PFSK-1 (cell line): ENCODE measurements around the gene TMED6.

ENCODE experiments used
- FOXP2 ChIP-seq: optimal IDR thresholded peaks from 2 replicates; pipeline ENCODE3; 2011; ENCODE audit warnings: borderline replicate concordance, control low read depth, inconsistent platforms; ENCODE audit not compliant: insufficient read depth; ENCODE audit errors: extremely low read length, extremely low read depth
- POLR2AphosphoS5 ChIP-seq: IDR thresholded peaks from 2 replicates; pipeline ENCODE4 v1.6.1; 2012; ENCODE audit warnings: low read depth, mild to moderate bottlenecking, control low read depth, low read length, moderate library complexity
- SIN3A ChIP-seq: IDR thresholded peaks from 2 replicates; pipeline ENCODE4 v1.6.1; 2012; ENCODE audit warnings: mild to moderate bottlenecking, low read length, moderate library complexity, borderline replicate concordance; ENCODE audit not compliant: insufficient read depth
- TAF1 ChIP-seq: IDR thresholded peaks from 2 replicates; pipeline ENCODE4 v1.6.1; 2012; ENCODE audit warnings: low read length, control low read depth, borderline replicate concordance; ENCODE audit not compliant: insufficient read depth
- TF ChIP-seq, protein P1 (sequence below), 2 experiments: IDR thresholded peaks; 2 replicates each; pipeline versions ENCODE4 v1.6.1 to v1.8.0; 2011 to 2012; ENCODE audit warnings: low read depth in 2 of 2, low read length in 2 of 2, control low read depth in 1 of 2, inconsistent platforms in 1 of 2, mild to moderate bottlenecking in 1 of 2, moderate library complexity in 1 of 2; ENCODE audit not compliant: insufficient read depth in 1 of 2

The TMED6 gene

DNA sequence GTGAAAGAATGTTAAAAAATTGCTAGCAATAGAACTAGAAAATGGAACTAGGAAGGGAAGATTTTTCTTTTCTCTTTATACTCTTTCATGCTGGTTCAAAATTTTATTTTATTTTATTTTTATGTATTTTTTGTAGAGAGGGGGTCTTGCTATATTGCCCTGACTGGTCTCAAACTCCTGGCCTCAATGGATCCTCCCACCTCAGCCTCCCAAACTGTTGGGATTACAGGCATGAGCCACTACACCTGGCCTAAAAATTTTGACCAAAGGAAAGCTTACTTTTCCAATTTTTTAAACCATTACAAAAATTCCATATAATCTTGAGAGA lies 44.2 kb upstream of the TMED6 start:
- no peak for TF ChIP-seq FOXP2
- TF ChIP-seq, protein P1, sequence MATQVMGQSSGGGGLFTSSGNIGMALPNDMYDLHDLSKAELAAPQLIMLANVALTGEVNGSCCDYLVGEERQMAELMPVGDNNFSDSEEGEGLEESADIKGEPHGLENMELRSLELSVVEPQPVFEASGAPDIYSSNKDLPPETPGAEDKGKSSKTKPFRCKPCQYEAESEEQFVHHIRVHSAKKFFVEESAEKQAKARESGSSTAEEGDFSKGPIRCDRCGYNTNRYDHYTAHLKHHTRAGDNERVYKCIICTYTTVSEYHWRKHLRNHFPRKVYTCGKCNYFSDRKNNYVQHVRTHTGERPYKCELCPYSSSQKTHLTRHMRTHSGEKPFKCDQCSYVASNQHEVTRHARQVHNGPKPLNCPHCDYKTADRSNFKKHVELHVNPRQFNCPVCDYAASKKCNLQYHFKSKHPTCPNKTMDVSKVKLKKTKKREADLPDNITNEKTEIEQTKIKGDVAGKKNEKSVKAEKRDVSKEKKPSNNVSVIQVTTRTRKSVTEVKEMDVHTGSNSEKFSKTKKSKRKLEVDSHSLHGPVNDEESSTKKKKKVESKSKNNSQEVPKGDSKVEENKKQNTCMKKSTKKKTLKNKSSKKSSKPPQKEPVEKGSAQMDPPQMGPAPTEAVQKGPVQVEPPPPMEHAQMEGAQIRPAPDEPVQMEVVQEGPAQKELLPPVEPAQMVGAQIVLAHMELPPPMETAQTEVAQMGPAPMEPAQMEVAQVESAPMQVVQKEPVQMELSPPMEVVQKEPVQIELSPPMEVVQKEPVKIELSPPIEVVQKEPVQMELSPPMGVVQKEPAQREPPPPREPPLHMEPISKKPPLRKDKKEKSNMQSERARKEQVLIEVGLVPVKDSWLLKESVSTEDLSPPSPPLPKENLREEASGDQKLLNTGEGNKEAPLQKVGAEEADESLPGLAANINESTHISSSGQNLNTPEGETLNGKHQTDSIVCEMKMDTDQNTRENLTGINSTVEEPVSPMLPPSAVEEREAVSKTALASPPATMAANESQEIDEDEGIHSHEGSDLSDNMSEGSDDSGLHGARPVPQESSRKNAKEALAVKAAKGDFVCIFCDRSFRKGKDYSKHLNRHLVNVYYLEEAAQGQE (IDR thresholded peaks at IDR 0.05; ENCODE audit: insufficient read depth in 1 of 2, low read depth in 2 of 2, low read length in 2 of 2) = no peak
- TF ChIP-seq TAF1 = no peak

DNA sequence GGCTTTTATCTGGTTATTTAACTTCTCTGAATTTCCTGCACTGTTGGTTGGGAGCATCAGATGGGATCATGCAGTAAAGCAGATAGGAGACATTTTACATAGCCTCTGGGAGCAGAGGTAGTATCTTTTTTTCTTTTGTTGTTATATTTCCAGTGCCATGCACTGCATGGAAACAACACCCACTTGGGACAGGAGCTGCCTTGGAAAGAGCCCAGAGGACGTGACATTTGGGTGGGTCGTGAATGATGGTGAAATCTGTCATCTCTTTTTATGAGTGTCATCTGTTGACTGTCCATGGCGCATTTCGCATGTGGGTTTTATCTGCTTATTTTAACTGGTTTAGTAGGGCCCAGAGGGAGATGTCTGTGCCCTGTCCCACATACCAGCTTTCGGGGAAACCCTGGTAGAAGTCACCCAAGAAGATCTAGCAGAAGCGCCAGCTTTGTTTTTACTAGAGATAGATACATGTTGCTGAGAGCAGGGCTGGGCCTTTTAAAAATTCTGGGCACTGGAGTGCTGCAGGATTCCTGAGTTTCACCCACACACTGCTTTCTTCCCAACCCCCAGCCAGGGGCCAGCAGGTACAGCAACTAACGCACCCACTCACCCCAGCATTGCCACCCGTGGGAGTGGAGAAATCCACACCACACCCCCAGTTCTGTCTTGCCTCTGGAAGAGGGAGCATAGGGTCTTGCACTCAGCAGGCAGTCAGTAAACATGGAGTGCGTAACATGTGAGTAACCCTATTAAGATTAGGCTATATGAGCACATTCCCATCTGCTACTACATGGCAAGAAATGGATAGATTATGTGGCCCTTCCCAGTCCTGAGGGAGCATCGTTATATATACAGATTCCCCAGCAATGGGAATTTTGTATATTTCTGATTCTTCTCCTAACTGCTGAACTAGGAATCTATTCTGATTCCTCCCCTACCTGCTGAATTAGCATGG lies 42.6 kb upstream of the TMED6 start:
- TF ChIP-seq POLR2AphosphoS5 (no peak), TAF1 (no peak), FOXP2 (no peak)

- TF ChIP-seq TAF1 (no peak), POLR2AphosphoS5 (no peak), SIN3A (no peak), FOXP2 (no peak)
- TF ChIP-seq, protein P1 (IDR thresholded peaks at IDR 0.05; ENCODE audit: insufficient read depth in 1 of 2, low read depth in 2 of 2, low read length in 2 of 2) = no peak
Observed at GRCh38 chr16:69386596-69386995, 35.0 kb upstream of the TMED6 start.

GRCh38 chr16:69384974-69385373 lies 33.4 kb upstream of the TMED6 start:
- TF ChIP-seq POLR2AphosphoS5 (no peak), FOXP2 (no peak), SIN3A (no peak), TAF1 (no peak)
- TF ChIP-seq, protein P1 (IDR thresholded peaks at IDR 0.05; ENCODE audit: insufficient read depth in 1 of 2, low read depth in 2 of 2, low read length in 2 of 2) = no peak

DNA sequence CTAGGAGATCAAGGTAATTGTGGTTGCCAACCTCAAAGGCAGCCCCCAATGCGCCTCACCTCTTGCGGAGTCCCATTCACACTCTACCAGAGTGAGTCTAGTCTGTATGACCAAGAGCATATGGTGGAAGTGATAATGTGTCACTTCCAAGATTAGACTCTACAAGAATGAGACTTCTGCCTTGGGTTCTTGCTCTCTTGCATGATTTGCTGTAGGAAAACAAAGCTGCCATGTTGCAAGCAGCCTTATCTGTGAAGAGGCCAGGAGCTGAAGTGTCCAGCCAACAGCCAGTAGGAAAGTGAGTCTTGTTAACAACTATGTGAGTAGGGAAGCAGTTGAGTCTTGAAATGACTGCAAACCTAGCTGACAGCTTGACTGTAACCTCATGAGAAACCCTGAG lies 30.8 kb upstream of the TMED6 start:
- no peak for TF ChIP-seq SIN3A

DNA sequence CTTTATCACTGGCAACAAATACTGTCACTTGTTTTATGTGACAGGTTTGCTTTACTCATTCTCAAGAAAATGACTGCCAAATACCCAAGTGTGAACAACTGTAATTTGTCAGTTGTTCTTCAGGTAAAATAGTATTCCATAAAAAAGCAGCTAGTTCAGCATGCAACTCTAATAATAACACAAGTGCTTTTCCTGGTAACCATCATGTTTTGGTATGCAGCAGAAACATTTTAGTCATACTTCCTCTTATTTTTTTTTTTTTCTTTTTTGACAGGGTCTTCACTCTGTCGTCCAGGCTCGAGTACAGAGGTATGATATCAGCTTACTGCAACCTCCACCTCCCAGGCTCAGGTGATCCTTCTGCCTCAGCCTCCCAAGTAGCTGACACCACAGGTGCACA lies 29.6 kb upstream of the TMED6 start:
- TF ChIP-seq TAF1 (no peak), SIN3A (no peak), FOXP2 (no peak), POLR2AphosphoS5 (no peak)
- TF ChIP-seq, protein P1 (IDR thresholded peaks at IDR 0.05; ENCODE audit: insufficient read depth in 1 of 2, low read depth in 2 of 2, low read length in 2 of 2) = no peak
